Mesothelial cell of epicardium (in vitro differentiated cells): ENCODE measurements around the gene NSUN3. TPM values are rescaled to one million over a fixed set of nuclear protein-coding genes. Genes with fewer than 3 reads are reported as not detected.

Source experiments
- DNase-seq, 2 experiments: peaks; one replicate each; pipeline ENCODE4 v3.0.0; 2021; ENCODE audit warnings: low spot score in 2 of 2; ENCODE audit not compliant: unreplicated experiment in 2 of 2
- H3K27ac Mint-ChIP-seq: 2 replicates; pipeline ENCODE4 v1.8.0; 2021; ENCODE audit warnings: mixed read lengths
- H3K27me3 Mint-ChIP-seq: 2 replicates; pipeline ENCODE4 v1.8.0; 2021; ENCODE audit warnings: low read depth, mixed read lengths
- H3K36me3 Mint-ChIP-seq: 2 replicates; pipeline ENCODE4 v1.8.0; 2021; ENCODE audit warnings: mixed read lengths
- H3K4me1 Mint-ChIP-seq: 2 replicates; pipeline ENCODE4 v1.8.0; 2021; ENCODE audit warnings: mixed read lengths
- H3K4me3 Mint-ChIP-seq: 2 replicates; pipeline ENCODE4 v1.8.0; 2021; ENCODE audit warnings: mild to moderate bottlenecking, moderate library complexity, mixed read lengths
- H3K9me3 Mint-ChIP-seq: 2 replicates; pipeline ENCODE4 v1.8.0; 2021; ENCODE audit warnings: mixed read lengths
- total RNA-seq: library from RNA; stranded (reverse); gene quantifications from 3 replicates; pipeline ENCODE4 v1.2.1, GENCODE V29; 2021
- TF ChIP-seq, protein P1 (sequence below): fragments of 200-600 bp; sonication (generic); IDR thresholded peaks from one replicate; pipeline ENCODE4 v1.5.0; 2021; ENCODE audit warnings: antibody characterized with exemption; ENCODE audit not compliant: unreplicated experiment

The NSUN3 gene
- total RNA-seq, 1 donor from 2014 or later = 16.8 TPM

- Mint-ChIP-seq H3K27me3 (peaks cover 4% of the 10 kb centered on the region), H3K36me3 (no peaks in the 10 kb centered on the region), H3K9me3 (peaks cover 4% of the 10 kb centered on the region), H3K27ac (no peak overlapping the region), H3K4me3 (no peak overlapping the region), H3K4me1 (peaks cover 13% of the 10 kb centered on the region)
- TF ChIP-seq, protein P1, sequence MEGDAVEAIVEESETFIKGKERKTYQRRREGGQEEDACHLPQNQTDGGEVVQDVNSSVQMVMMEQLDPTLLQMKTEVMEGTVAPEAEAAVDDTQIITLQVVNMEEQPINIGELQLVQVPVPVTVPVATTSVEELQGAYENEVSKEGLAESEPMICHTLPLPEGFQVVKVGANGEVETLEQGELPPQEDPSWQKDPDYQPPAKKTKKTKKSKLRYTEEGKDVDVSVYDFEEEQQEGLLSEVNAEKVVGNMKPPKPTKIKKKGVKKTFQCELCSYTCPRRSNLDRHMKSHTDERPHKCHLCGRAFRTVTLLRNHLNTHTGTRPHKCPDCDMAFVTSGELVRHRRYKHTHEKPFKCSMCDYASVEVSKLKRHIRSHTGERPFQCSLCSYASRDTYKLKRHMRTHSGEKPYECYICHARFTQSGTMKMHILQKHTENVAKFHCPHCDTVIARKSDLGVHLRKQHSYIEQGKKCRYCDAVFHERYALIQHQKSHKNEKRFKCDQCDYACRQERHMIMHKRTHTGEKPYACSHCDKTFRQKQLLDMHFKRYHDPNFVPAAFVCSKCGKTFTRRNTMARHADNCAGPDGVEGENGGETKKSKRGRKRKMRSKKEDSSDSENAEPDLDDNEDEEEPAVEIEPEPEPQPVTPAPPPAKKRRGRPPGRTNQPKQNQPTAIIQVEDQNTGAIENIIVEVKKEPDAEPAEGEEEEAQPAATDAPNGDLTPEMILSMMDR = no peak
- no peak for DNase-seq
Observed at GRCh38 chr3:94167346-94167745, 104.5 kb downstream of the NSUN3 start.

DNA sequence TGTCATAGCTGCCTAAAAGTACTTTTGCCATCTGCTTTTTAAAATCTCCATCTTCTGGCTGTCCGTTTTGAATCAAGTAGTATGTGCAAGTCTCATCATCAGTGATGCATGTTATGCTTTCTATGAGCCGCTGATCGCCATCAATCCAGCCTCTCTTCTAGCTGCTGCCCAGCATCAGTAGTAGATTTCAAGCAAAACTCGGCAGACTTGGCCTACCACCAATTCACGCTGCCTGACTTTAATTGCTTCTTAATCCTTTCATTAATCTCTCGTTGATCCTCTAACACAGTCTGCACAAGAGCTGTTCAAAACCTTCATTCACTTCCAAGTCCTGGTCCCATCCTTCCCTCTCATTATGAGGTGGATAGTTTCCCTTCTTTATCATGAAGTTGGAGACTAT is 104.9 kb downstream of the NSUN3 start:
- peaks cover 4% of the 10 kb centered on the region for H3K9me3 Mint-ChIP-seq

GRCh38 chr3:94171954-94172353 is 109.1 kb downstream of the NSUN3 start:
- Mint-ChIP-seq H3K9me3 (no peaks in the 10 kb centered on the region), H3K27ac (peak overlapping the region; percentile 45), H3K27me3 (no peaks in the 10 kb centered on the region), H3K4me1 (peaks cover 42% of the 10 kb centered on the region), H3K36me3 (no peaks in the 10 kb centered on the region), H3K4me3 (no peak overlapping the region)
- TF ChIP-seq, protein P1 = no peak
- no peak for DNase-seq

More for the DNA sequence above, 104.9 kb downstream of the NSUN3 start:
- H3K36me3 Mint-ChIP-seq = no peaks in the 10 kb centered on the region
- peaks cover 17% of the 10 kb centered on the region for H3K4me1 Mint-ChIP-seq
- DNase-seq = no peak
- H3K27ac Mint-ChIP-seq = no peak overlapping the region
- H3K4me3 Mint-ChIP-seq = no peak overlapping the region
- H3K27me3 Mint-ChIP-seq = peaks cover 4% of the 10 kb centered on the region
- TF ChIP-seq, protein P1 = no peak

DNA sequence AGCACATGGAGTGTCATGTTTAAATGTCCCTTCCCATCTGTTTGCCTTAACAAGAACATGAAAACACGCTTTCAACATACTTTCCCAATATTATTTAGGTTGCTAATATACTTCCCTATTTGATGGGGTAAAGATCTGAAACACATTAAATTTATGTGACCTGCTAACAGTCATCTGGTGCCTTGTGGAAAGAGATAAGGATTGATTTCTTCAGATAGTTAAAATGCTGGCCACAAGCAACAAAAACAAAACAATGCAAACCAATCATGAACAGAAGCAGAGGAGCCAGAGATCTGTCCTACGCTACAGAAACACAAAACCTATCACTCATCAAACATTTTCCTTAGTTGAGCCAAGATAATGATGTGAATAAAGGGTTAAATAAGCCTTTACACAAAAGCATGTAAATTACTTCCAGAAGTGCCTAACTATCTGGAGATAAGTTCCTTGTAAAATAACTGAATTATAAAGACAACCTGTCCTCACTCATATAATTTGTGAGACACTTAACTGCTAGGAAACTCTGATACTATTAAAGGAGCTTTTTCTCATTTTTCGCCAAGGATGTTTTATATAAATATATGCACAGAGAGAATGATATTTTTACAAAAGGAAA is 109.9 kb downstream of the NSUN3 start:
- Mint-ChIP-seq H3K27me3 (no peaks in the 10 kb centered on the region), H3K9me3 (no peaks in the 10 kb centered on the region), H3K27ac (peak overlapping the region; percentile 10), H3K4me3 (peak overlapping the region; percentile 5), H3K4me1 (peaks cover 50% of the 10 kb centered on the region), H3K36me3 (no peaks in the 10 kb centered on the region)
- DNase-seq = no peak
- TF ChIP-seq, protein P1 = no peak

GRCh38 chr3:94173673-94174434 is 111.0 kb downstream of the NSUN3 start:
- Mint-ChIP-seq H3K36me3 (no peaks in the 10 kb centered on the region), H3K27me3 (no peaks in the 10 kb centered on the region), H3K4me1 (peaks cover 52% of the 10 kb centered on the region), H3K9me3 (no peaks in the 10 kb centered on the region), H3K4me3 (no peak overlapping the region), H3K27ac (peak overlapping the region; percentile 59)
- TF ChIP-seq, protein P1 = no peak
- no peak for DNase-seq
